ENCODE measurements around the gene DNAJB11.

GRCh38 chr3:186536883-186537844 lies 33.4 kb upstream of the DNAJB11 start:
- TF ChIP-seq CTCF (IDR thresholded peaks at IDR 0.05): no peak
- no peak for TF ChIP-seq POLR2A (IDR thresholded peaks at IDR 0.05)

Data from thyroid gland (tissue), 4 donors.